ENCODE results near the gene MDM1. TPM values are rescaled to one million over a fixed set of nuclear protein-coding genes. Genes with fewer than 3 reads are reported as not detected.

The MDM1 gene
- total RNA-seq, 2 donors from 2014 or later, result 12.4 to 18.9 TPM

- no peaks in the 10 kb centered on the region for H3K36me3 ChIP-seq
- H3K27ac ChIP-seq, result no peak overlapping the region
- no peak for DNase-seq (ENCODE audit: low spot score)
- H3K4me3 ChIP-seq, result no peak overlapping the region
- TF ChIP-seq CTCF (IDR thresholded peaks at IDR 0.05) (no peak), POLR2A (IDR thresholded peaks at IDR 0.05) (no peak), POLR2AphosphoS5 (IDR thresholded peaks at IDR 0.05) (no peak)
- no peaks in the 10 kb centered on the region for H3K9me3 ChIP-seq
- WGBS, result 91% methylated on average over 4 of the region's 4 CpGs
- intact Hi-C loops (cut with DNase I), result no loop called here
- H3K4me1 ChIP-seq (replicated peaks), result no peaks in the 10 kb centered on the region
- H3K27me3 ChIP-seq (replicated peaks; ENCODE audit: insufficient read depth), result no peaks in the 10 kb centered on the region
Measured at GRCh38 chr12:68291396-68292036, 40.6 kb downstream of the MDM1 start.

DNA sequence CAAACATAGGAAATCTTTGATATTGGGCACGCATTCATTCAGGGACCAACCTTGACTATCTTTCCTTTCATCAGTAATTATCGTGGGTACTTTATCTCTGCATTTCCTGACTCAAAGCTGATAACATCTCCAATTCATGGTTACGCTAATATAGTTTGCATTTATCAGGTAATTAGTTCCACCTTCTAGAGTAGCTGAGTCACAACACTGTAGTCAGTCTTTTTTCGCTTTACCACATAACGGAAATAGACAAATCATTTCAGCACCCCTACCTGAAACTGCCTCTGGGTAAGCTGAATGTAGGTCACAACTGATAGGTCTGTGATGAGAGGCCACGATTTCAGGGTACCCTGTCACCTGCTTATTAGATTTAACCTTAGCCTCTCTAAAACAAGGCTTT is 42.0 kb downstream of the MDM1 start:
- Histone ChIP-seq H3K36me3 (no peaks in the 10 kb centered on the region), H3K27ac (no peak overlapping the region), H3K9me3 (no peaks in the 10 kb centered on the region), H3K27me3 (replicated peaks; ENCODE audit: insufficient read depth) (no peaks in the 10 kb centered on the region), H3K4me3 (no peak overlapping the region), H3K4me1 (replicated peaks) (no peaks in the 10 kb centered on the region)
- TF ChIP-seq CTCF (IDR thresholded peaks at IDR 0.05), result no peak
- no peak for TF ChIP-seq POLR2AphosphoS5 (IDR thresholded peaks at IDR 0.05)
- no peak for TF ChIP-seq POLR2A (IDR thresholded peaks at IDR 0.05)
- intact Hi-C loops (cut with DNase I), result no loop called here
- 66% methylated on average over 6 of the region's 6 CpGs for WGBS
- no peak for DNase-seq (ENCODE audit: low spot score)

GRCh38 chr12:68287106-68287505 is 45.1 kb downstream of the MDM1 start:
- H3K27ac ChIP-seq, result no peak overlapping the region
- WGBS, result 72% methylated on average over 5 of the region's 5 CpGs
- intact Hi-C loops (cut with DNase I), result no loop called here
- no peak overlapping the region for H3K4me3 ChIP-seq
- TF ChIP-seq POLR2AphosphoS5 (IDR thresholded peaks at IDR 0.05), result no peak
- TF ChIP-seq POLR2A (IDR thresholded peaks at IDR 0.05), result no peak
- TF ChIP-seq CTCF (IDR thresholded peaks at IDR 0.05), result no peak
- H3K36me3 ChIP-seq, result no peaks in the 10 kb centered on the region
- H3K4me1 ChIP-seq (replicated peaks), result no peaks in the 10 kb centered on the region
- no peak for DNase-seq (ENCODE audit: low spot score)
- H3K27me3 ChIP-seq (replicated peaks; ENCODE audit: insufficient read depth), result no peaks in the 10 kb centered on the region
- H3K9me3 ChIP-seq, result no peaks in the 10 kb centered on the region

DNA sequence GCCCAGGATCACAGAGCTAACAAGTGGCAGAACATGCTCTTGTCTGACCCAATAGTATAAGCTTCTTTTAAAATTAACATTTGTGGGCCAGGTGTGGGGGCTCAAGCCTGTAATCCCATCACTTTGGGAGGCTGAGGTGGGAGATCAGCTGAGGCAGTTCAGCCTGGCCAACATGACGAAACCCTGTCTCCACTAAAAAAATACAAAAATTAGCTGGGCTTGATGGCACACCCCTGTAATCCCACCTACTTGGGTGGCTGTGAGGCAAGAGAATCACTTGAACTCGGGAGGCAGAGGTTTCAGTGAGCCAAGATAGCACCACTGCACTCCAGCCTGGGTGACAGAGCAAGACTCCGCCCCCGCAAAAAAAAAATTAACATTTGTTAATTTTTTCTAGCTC is 45.8 kb downstream of the MDM1 start:
- no peaks in the 10 kb centered on the region for H3K27me3 ChIP-seq (replicated peaks; ENCODE audit: insufficient read depth)
- no peak for DNase-seq (ENCODE audit: low spot score)
- H3K27ac ChIP-seq, result no peak overlapping the region
- no peaks in the 10 kb centered on the region for H3K9me3 ChIP-seq
- 82% methylated on average over 4 of the region's 4 CpGs for WGBS
- no peaks in the 10 kb centered on the region for H3K36me3 ChIP-seq
- H3K4me3 ChIP-seq, result no peak overlapping the region
- intact Hi-C loops (cut with DNase I), result no loop called here
- no peaks in the 10 kb centered on the region for H3K4me1 ChIP-seq (replicated peaks)
- TF ChIP-seq POLR2A (IDR thresholded peaks at IDR 0.05) (no peak), POLR2AphosphoS5 (IDR thresholded peaks at IDR 0.05) (no peak), CTCF (IDR thresholded peaks at IDR 0.05) (no peak)

DNA sequence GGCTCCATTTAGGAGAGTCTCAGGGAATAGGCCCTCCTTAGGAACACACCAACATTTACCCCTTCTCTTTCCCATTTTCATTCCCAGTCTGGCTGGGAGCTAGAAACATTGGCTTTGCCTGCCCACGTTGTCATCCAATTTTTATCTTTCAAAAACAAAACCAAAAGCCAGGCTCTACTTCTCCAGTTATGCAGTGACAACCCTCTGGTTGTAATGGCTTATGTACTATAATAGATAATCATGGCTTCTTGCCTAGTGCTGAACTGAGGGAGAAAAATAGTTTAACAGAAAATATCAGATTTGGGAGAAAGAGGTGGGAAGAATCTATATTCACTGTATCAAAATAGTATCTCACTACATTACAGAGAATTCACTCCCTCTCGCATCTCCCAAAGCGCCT is 46.6 kb downstream of the MDM1 start:
- no peak for TF ChIP-seq POLR2AphosphoS5 (IDR thresholded peaks at IDR 0.05)
- no peak for TF ChIP-seq CTCF (IDR thresholded peaks at IDR 0.05)
- TF ChIP-seq POLR2A (IDR thresholded peaks at IDR 0.05), result no peak
- WGBS, result 78% methylated on average over 3 of the region's 3 CpGs
- Histone ChIP-seq H3K9me3 (no peaks in the 10 kb centered on the region), H3K4me3 (no peak overlapping the region), H3K27ac (no peak overlapping the region), H3K4me1 (replicated peaks) (no peaks in the 10 kb centered on the region), H3K36me3 (no peaks in the 10 kb centered on the region), H3K27me3 (replicated peaks; ENCODE audit: insufficient read depth) (no peaks in the 10 kb centered on the region)
- no peak for DNase-seq (ENCODE audit: low spot score)
- intact Hi-C loops (cut with DNase I), result no loop called here
